Nephron progenitor cell (in vitro differentiated cells): Measurements from ENCODE around the gene QPCT.

Experiments used
- DNase-seq: peaks from one replicate; pipeline ENCODE4 v3.0.0; 2021
- H3K27ac Mint-ChIP-seq: 2 replicates; pipeline ENCODE4 v1.8.0; 2021; ENCODE audit warnings: mild to moderate bottlenecking, moderate library complexity, mixed read lengths
- H3K27me3 Mint-ChIP-seq: 2 replicates; pipeline ENCODE4 v1.8.0; 2021; ENCODE audit warnings: mild to moderate bottlenecking, low read depth, mixed read lengths; ENCODE audit not compliant: poor library complexity
- H3K36me3 Mint-ChIP-seq: 2 replicates; pipeline ENCODE4 v1.8.0; 2021; ENCODE audit warnings: low read depth, mixed read lengths
- H3K4me1 Mint-ChIP-seq: 2 replicates; pipeline ENCODE4 v1.8.0; 2021; ENCODE audit warnings: mixed read lengths
- H3K4me3 Mint-ChIP-seq: 2 replicates; pipeline ENCODE4 v1.8.0; 2021; ENCODE audit warnings: mild to moderate bottlenecking, moderate library complexity, mixed read lengths
- H3K9me3 Mint-ChIP-seq: 2 replicates; pipeline ENCODE4 v1.8.0; 2021; ENCODE audit warnings: mild to moderate bottlenecking, moderate library complexity, mixed read lengths
- TF ChIP-seq, protein P1 (sequence below): fragments of 200-600 bp; sonication (generic); IDR thresholded peaks from 2 replicates; pipeline ENCODE4 v1.5.0; 2021; ENCODE audit warnings: antibody characterized with exemption

QPCT gene

DNA sequence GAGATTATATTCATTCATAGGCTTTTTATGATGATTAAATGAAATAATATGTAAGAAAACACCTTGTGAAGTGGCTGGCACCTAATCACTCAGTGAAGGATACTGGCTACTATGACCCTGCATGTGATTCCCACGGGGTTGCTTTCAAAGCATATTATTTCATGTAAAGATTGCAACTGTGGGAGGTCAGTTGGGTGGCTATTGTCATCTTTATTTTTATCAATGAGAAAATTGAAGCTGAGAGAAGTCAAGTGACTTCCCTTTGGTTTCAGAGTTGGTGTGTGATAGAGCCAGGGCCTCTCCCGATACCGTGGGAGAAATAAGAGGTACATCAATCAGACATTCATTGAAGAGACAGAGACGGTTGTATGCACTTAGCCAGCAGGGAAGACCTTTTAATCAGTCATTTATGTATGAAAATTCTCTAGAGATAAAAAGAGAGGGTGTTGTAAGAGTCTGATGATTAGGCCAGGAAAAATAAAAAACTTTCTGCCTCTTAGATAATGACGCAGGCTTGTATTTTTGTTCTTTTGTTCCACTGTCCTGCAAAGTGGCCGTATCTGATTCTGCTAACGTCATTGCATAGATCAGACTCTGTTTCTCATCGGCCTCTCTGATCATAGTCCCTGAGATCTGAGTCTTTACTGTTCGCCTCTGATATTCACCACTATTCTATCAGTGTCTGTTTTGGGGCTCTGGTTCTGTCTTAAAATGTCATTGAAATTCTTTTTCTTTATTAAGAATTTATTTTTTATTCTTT, 50.5 kb downstream of the QPCT start:
- H3K27me3 Mint-ChIP-seq = peaks cover 8% of the 10 kb centered on the region
- H3K4me3 Mint-ChIP-seq = no peak overlapping the region
- no peak overlapping the region for H3K27ac Mint-ChIP-seq
- H3K4me1 Mint-ChIP-seq = peaks cover 17% of the 10 kb centered on the region
- no peaks in the 10 kb centered on the region for H3K9me3 Mint-ChIP-seq
- H3K36me3 Mint-ChIP-seq = no peaks in the 10 kb centered on the region
- TF ChIP-seq, protein P1, sequence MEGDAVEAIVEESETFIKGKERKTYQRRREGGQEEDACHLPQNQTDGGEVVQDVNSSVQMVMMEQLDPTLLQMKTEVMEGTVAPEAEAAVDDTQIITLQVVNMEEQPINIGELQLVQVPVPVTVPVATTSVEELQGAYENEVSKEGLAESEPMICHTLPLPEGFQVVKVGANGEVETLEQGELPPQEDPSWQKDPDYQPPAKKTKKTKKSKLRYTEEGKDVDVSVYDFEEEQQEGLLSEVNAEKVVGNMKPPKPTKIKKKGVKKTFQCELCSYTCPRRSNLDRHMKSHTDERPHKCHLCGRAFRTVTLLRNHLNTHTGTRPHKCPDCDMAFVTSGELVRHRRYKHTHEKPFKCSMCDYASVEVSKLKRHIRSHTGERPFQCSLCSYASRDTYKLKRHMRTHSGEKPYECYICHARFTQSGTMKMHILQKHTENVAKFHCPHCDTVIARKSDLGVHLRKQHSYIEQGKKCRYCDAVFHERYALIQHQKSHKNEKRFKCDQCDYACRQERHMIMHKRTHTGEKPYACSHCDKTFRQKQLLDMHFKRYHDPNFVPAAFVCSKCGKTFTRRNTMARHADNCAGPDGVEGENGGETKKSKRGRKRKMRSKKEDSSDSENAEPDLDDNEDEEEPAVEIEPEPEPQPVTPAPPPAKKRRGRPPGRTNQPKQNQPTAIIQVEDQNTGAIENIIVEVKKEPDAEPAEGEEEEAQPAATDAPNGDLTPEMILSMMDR = no peak
- DNase-seq = no peak

DNA sequence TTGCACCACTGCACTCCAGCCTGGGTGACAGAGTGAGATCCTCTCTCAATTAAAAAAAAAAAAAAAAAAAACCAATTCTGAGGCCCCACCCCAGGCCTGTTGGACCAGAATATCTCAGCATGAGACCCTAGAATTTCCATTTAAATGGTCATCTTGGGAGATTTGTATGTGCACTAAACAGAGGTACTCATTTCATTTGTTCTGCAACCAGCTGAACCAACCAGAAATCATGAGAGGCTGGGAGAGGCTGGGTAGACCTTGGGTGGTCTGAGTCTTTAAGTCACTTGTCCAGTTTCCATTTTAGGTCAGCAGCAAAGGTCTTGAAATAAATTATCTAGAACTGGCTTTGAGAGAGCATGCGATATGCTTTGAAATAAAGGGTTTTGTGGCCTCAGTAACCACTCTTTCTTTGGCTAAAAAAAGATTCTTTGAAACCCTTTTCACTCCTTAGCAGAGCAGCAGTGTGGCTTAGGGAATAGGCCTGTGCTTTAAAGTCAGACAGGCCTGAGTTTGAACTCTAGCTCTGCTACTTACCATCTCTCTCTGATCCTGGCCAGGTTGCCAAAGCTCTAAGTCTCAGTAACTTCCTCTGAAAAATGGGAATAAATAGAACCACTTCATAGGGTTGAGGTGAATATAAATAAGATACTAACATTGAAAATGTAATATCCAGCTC, 52.6 kb downstream of the QPCT start:
- Mint-ChIP-seq H3K27ac (no peak overlapping the region), H3K4me1 (no peaks in the 10 kb centered on the region), H3K9me3 (no peaks in the 10 kb centered on the region), H3K27me3 (peaks cover 8% of the 10 kb centered on the region), H3K36me3 (no peaks in the 10 kb centered on the region), H3K4me3 (no peak overlapping the region)
- no peak for DNase-seq
- TF ChIP-seq, protein P1 = no peak

DNA sequence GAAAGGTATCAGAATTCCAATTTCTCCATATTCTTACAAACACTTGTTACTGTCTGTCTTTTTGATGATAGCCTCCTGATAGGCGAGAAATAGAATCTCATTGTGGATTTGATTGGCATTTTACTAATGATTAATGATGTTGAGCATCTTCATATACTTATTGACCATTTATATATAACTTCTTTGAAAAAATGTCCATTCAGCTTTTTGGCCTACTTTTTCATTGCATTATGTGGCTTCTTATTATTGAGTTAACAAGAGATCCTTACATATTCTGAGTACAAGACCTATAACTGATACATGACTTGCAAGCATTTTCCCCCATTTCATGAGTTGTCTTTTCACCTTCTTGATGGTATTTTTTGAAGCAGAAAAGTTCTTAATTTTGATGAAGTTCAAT, 54.6 kb downstream of the QPCT start:
- no peak for DNase-seq
- Mint-ChIP-seq H3K27ac (no peak overlapping the region), H3K36me3 (no peaks in the 10 kb centered on the region), H3K9me3 (no peaks in the 10 kb centered on the region), H3K4me3 (no peak overlapping the region), H3K27me3 (peaks cover 8% of the 10 kb centered on the region), H3K4me1 (no peaks in the 10 kb centered on the region)
- TF ChIP-seq, protein P1 = no peak

DNA sequence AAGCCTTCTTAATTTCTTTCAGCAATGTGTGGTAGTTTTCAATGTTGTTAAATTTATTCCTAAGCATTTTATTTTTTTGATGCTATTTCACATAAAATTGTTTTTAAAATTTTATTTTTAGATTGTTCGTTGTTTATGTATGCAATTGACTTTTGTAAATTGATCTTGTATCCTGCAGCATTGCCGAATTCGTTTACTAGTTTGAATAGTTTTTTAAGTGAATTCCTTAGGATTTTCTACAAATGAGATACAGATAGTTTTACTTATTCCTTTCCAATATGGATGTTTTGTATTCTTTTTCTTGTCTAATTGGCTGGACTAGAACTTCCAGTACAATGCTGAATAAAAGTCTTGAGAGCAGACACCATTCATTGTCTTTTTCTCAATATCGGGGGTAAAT, 55.6 kb downstream of the QPCT start:
- Mint-ChIP-seq H3K27ac (no peak overlapping the region), H3K9me3 (no peaks in the 10 kb centered on the region), H3K4me3 (no peak overlapping the region), H3K27me3 (peaks cover 8% of the 10 kb centered on the region), H3K4me1 (no peaks in the 10 kb centered on the region), H3K36me3 (no peaks in the 10 kb centered on the region)
- TF ChIP-seq, protein P1 = no peak
- DNase-seq = no peak

DNA sequence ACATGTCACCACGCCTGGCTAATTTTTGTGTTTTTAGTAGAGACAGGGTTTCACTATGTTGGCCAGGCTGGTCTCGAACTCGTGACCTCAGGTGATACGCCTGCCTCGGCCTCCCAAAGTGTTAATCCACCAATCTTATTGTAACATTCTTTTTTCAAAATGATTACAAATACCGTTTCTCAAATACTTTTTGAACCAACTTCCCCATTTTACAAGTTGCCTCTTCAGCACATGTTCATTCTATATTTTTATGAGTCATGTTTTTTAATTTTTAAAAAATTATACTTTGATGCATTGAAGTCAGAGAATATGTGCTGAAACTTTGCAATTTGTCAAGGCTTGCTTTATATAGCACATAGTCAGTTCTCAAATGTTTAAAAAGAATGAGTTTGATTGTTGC, 58.2 kb downstream of the QPCT start:
- Mint-ChIP-seq H3K27me3 (peaks cover 5% of the 10 kb centered on the region), H3K36me3 (no peaks in the 10 kb centered on the region), H3K4me1 (no peaks in the 10 kb centered on the region), H3K9me3 (no peaks in the 10 kb centered on the region), H3K4me3 (no peak overlapping the region), H3K27ac (no peak overlapping the region)
- TF ChIP-seq, protein P1 = no peak
- DNase-seq = no peak

DNA sequence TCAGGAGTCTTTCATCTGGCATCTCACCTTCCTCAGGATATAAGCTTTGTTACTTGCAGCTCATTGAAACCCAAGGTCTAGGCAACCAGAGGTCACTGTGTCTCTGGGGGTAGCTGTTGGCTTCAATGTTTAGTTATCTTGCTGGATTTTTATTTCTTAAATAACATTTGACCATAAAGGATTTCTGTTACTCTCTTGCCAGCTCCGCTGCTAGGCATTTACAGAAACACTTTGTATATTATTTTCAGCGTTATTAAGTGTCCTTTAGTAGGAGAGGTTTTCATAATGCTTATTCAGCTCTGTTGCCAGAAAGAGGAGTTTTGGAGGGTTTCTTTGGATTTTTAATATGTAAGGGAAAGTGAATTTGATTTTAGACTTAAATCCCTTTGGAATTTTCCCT, 61.4 kb downstream of the QPCT start:
- Mint-ChIP-seq H3K27ac (no peak overlapping the region), H3K9me3 (no peaks in the 10 kb centered on the region), H3K36me3 (no peaks in the 10 kb centered on the region), H3K27me3 (peaks cover 3% of the 10 kb centered on the region), H3K4me1 (no peaks in the 10 kb centered on the region), H3K4me3 (no peak overlapping the region)
- TF ChIP-seq, protein P1 = no peak
- no peak for DNase-seq
